Activated naive CD8-positive, alpha-beta T cell treated with anti-CD3 and anti-CD28 coated beads, Interleukin-2, amount 50 U/mL, for 16 hours (primary cell): ENCODE measurements around the gene NCKAP5.
"Not testable (repeated sequence)": the region's sequence is repeated elsewhere in the genome, so short reads cannot be mapped to it uniquely, and the experiment has no call there.

Source experiments
- DNase-seq: peaks from one replicate; pipeline ENCODE4 v3.0.0-alpha.2; 2020; ENCODE audit warnings: low read depth, low spot score

The NCKAP5 gene

DNA sequence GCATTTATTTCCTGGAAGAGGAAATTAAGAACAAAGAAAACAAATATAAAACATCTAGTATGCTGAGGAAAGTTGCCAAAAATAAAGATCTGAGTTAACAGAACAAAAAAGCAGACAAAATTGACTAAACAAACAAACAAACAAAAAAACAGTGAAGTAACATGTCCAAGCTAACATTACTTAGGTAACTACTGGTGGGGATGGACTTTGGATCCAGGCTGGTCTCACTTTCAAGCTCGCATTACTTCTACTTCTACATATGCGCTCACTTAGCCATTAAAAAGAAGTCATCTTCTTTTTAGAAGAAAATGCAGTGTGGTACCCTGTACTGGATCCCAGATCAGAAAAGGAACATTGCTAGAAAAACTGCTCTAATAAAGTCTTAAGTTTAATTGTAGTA lies 358.9 kb downstream of the NCKAP5 start:
- DNase-seq = no peak

DNA sequence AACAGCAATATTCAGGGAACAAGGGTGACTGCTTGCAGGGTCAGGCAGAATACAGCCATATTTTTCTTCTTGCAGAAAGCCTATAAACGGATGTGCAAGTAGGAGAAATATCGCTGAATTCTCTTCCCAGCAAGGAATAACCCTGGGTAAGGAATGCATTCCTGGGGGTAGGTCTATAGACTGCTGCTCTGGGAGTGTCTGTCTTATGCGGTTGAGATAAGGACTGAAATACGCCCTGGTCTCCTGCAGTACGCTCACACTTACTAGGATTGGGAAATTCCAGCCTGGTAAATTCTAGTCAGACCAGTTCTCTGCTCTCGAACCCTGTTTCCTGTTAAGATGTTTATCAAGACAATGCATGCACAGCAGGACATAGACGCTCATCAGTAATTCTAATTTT lies 361.6 kb downstream of the NCKAP5 start:
- not testable (repeated sequence) for DNase-seq

DNA sequence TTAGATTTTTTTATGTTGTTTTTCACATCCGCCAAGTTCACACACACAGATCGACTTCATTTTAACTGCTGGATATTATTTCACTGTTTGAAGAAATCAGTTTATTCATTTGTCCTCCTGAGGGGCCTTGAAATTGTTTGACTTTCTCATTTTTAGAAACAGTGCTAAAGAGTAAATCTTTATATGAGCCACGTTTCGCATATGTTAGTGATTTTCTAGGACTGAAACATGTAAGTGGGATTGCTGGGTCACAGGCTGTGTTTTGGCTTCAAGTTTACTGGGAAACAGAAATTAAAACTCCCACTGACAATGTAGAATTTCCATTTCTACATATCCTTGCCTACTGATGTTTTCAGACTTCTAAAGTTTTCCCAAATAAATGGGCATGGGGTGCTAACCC lies 363.8 kb downstream of the NCKAP5 start:
- no peak for DNase-seq

DNA sequence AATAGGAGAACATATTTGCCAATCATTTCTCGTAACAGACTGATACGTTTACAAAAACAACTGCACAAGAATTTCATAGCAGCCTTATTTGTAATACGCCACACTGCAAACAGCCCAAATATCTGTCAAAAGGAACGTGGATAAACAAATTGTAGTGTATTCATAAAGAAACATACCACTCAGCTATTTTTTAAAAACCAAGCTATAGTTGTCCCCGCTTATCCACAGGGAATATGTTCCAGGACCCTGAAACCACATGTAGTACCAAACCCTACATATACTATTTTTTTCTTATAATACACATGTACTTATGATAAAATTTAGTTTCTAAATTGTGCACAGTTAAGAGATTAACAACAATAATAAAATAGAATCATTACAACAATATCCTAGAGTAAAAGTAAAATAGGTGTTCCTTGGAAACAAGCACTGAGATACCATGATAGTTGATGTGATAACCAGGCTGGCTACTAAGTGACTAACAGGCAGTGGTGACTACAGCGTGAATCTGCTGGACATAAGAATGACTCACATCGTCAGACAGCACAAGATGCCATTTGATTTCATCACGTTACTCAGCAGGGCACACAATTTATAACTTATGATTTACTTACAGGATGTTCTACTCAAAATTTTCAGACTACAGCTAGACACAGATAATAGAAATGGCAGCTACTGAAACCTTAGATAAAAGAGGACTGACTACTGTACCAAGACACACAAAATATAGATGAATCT lies 367.4 kb downstream of the NCKAP5 start:
- no peak for DNase-seq

DNA sequence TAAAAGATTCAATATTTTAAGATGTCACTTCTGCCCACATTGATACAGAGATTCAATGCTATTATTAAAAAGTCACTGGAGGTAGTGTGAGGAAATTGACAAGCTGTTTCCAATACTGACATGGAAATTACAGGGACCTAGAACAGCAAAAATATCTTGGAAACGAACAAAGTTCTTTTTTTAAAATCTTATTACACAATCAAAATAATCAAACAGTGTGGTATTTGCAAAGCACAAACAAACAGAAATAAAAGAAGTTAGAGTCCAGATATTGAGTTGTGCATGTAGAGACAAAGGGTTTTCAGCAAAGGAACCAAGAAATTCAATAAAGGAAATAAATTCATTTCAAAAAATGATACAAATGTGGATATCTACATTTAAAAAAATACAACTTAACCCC lies 369.6 kb downstream of the NCKAP5 start:
- DNase-seq = no peak

DNA sequence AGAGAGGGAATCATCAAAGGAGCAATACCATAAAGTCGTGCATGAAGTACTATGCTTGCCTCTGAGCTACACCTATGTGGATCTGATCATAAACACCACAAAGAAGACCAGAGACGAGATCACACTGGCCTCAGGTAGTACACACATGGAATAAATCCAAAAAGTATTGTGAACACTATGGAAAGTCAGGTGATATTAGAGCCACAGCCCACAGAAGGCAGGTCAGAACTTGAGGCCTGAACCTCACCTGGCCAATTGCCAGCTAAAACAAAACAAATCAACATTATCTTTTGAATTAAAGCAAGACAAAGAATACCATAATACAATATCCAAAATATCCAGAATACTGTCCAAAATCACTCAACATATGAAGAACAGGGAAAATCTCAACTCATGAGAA lies 371.1 kb downstream of the NCKAP5 start:
- DNase-seq = no peak

DNA sequence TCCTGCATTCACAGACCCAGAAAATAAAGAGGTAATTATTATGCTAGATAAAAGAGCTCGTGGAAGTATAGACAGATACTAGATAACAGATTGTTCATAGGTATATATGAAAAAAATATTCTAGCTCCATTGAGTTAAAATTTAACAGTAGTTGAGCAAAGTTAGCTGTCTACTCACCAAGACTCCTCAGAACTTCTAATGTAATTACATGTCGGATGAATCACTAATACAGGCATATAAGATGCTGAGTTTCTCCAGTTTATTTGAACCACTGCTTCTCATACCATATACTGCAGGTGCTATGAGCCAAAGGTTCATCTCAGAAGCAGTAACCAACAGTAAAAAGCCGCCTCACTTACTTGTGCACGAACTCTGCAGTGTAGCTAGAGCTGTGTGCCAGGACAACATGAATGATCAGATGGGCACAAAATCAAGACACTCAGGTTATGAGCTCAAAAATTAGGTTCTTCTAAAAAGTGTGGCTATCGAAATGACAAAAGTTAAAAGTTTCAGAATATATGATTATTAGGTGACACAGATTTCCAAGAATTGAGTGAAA lies 373.4 kb downstream of the NCKAP5 start:
- no peak for DNase-seq

DNA sequence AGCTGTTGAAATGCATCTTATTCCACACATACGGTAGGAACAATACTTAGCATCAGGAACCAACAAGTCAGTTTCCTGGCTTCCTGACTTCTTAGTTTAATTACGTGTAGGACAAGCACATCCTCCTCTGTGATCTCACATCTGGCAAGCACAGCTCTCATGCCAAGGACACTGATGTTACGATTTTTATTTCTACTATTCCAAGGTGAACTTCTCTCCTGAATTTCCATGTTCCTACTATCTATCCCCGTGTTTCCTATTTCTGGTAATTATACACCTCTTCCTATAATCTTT lies 374.0 kb downstream of the NCKAP5 start:
- no peak for DNase-seq

DNA sequence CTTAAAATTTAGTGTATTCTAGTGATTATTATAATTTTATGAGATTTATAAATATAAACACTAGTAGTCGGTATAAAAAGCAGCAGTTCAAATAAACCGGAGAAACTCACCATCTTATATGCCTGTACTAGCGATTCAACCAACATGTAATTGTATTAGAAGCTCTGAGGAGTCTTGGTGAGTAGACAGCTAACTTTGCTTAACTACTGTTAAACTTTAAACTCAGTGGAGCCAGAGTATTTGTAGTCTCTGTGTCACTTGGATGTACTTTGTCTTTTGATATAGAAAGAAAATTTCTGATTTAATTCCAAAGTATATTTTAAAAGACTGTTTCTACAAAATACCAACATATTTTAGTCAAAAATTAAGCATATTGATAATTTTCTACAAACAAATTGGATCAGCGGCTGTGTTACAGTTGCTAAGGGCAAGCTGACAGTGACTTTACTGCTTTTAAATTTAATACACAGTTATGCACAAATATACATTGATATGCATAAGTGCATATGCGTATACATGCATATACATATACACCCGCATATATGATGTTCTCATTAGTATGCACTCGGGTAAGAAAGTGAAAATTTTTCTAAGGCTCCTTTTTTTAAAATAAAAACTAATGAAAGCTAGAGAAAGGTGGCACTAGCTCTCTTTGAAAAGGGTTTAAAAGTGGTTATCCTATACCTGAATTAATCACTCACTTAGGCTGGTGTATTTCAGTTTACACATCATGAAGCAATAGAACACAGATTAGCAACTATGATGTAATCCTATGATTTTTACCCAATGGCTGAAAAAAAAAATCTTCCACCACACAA lies 374.5 kb downstream of the NCKAP5 start:
- no peak for DNase-seq

DNA sequence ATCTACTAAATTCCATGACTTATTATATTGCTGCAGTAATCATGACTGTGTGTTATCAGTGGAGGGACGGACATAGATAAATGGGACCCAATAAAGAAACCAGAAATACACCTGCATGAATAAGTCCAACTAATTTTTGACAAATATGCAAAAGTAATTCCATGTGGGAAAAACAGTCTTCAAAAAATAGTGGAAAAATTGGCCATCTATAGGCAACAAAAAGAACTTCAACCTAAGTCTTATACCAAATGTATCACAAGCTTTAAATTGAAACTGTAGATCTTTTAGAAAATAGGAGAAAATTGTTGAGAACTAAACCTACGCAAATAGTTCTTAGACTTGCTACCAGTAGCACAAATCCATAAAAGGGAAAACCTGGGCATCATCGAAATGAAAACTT lies 376.2 kb downstream of the NCKAP5 start:
- DNase-seq = no peak

DNA sequence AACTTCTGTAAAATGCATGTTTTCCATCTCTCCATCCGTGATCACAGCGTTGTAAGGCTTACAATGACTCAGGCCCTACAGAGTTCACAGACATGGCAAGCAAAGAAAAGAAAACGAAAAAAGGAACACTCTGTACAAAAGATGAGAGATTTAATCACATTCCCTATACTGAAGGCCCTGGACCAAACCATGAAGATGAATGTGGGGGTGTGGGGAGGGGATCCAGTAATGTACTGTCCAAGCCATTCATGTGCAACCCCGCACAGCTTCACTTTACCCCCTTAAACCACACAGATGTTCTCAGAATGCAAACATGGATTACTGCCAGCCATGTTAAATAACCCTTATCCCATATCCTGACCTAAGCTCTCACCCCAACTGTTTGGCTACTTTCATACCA lies 391.1 kb downstream of the NCKAP5 start:
- no peak for DNase-seq

DNA sequence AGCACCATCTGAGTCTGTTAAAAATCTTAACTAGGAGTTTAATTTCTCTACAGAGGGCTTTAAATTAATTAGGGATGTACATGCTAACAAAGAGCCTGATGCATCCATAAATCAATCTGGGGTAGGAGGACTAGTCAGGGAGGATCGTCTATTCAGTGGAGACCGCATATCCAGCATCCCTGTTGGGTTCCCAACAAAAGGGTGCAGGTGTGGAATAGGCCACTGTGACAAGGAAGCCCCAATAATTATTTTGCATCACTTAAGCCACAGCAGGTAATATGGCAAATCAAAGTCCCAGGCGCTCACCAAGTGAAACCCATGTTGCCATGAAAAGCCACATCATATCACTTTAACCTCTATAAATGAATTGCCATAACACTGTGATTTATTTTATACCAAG lies 392.3 kb downstream of the NCKAP5 start:
- no peak for DNase-seq

DNA sequence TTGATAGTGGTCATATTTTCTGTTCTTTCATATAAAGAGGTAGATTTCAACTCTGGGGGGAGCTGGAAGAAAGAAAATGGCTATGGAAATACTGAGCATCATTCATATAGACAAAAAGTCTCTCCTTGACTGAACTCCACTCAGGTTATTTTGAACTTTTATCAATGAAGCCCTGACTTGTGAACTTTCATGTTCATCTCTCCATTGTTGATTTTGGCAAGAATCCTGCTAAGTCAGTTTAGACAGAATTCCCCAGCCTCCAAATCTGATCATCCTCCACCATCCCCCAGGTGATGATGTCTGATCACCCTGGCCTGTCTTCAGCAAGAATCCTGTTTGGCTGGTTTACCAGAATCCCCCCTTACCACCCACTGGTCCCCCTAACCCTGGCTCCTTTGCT lies 395.0 kb downstream of the NCKAP5 start:
- DNase-seq = no peak

DNA sequence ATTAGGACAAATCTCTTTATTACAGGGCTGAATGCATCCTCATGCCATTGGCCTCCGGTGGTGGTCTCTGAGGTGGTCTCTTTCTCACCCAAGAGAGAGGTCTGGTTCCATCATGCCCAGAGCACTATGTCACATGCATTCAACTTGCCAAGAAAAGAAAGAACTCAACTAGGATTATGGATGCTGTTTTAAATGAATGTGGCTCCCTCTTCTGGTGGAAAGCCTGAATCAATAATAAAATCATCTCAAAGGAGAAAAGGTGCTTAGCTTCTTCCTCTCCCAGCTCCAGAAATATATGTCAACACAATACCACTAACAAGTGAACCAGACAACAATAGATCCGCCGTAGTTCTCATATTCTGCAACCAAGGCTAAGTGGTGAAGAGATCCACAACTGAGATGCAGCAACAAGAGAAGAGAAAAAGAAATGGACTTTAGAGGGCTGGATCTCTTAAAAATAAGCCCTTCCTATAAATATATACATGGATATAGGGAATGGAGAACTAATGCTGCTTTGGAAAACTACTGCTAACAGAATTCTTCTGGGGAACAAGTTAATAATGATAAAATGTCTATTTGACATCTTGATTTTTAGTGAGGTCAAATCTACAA lies 396.8 kb downstream of the NCKAP5 start:
- DNase-seq = no peak

DNA sequence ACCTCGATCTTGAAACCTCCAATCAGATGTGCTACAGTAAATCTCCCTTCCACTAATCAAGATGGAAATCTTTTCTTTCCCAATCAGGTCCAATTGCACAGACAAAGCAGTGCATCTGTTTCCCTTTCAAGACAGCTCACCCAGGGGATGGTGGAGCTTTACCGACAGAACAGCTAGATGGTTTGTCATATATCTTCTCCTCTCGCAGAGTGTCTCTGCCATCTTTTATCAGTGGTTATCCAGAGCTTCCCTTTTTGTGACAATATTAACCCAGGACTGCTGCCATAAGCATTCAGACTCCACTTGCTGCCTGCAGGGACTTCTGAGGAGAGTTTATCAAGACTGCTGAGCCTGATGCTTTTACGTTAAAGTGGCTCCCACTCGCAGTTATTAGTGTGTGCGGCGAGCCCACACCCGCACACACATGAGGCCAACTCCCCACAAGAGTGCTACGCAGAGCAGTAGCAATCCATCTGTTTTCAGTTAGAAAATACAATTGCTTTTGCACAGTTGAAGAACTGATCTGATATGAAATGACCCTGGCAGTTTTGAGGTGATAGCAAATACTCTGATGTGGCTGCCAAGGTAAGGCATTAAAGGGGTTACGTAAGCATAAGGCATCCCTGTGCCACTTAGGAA lies 398.9 kb downstream of the NCKAP5 start:
- no peak for DNase-seq

DNA sequence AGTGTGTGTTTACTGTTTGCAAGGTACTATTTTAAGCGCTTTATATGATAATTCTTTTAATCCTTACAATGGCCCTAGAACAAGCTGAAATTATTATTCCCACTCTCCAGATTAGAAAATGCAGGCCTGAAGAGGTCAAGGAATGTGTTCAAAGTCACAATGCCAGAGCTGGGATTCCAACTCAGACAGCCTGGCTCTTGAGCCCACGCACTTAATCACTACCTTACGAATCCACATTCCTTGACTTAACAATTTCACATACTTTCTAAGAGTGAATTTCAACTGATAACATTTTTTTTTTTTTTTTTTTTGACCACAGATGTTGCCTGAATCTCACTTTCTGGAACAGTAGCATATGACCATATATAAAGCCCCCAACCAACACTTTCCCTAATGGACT lies 400.3 kb downstream of the NCKAP5 start:
- no peak for DNase-seq

DNA sequence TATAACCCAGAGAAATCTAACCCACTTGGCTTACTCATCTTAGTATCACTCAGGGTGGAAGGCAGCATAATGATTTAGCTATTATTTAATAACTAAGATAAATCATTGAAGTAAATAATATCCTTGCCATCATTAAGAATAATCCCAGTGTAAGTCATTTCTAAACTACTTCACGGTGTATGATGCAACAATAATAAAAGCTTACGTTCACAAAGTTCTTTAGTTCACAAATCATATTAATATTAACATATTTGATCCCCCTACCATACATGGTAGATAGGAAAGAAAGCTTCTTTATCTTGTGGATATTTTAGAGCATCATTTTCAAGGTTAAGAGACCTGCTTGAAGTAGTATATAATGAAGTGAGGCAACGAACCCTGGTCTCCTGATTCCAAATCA lies 401.0 kb downstream of the NCKAP5 start:
- DNase-seq = no peak

DNA sequence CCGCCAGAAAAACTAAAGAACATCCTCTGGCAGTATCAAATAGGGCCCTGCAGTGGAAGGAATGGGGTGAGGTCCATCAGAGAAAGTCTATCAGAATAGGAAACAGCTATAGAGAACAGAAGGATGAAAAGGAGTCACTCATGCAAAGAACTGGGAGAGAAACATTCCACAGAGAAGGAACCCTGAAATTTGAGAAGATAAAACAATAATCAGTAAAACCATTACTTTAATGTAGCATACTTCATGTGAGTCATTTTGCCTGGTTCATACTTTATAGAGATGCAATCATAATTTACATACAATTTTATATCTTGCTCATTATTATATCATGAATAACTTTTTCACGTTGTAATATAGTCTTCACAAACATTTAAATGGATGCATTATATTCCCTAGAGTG lies 402.2 kb downstream of the NCKAP5 start:
- DNase-seq = no peak

DNA sequence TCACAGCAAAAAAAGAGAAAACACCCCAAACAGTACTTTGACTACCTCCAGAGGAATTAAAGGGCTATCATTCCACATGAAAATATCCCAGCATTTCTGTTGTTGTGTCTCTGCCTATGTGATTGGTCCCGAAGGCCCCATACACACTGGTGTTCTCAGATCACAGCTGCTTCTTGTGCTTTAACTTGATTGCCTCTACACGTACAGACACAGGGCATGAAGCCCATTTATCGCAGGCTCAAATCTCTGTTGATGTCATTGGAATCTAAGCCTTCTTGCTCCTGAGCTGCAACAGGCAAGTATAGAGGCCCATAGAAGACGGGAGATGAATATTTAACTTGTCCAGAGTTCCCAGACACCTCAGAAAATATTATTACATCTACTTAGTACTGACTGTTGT lies 405.2 kb downstream of the NCKAP5 start:
- DNase-seq = no peak

DNA sequence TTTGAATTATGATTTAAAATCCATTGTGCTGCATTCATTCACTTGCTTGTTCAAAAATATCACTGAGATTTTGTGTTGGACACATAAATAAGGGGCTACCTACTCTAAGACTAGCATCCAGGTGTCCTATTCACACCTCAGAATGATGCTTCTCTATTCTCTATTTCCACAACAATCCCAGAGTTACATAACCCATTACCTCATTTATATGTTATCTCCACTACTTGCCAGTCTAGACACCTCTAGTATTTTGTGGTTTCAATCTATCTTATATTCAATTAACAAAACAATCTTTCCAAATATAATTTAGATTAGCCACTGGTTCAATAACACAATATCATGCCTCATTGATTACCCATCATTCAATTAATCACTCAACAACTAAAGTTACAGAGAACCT lies 409.8 kb downstream of the NCKAP5 start:
- DNase-seq = no peak

DNA sequence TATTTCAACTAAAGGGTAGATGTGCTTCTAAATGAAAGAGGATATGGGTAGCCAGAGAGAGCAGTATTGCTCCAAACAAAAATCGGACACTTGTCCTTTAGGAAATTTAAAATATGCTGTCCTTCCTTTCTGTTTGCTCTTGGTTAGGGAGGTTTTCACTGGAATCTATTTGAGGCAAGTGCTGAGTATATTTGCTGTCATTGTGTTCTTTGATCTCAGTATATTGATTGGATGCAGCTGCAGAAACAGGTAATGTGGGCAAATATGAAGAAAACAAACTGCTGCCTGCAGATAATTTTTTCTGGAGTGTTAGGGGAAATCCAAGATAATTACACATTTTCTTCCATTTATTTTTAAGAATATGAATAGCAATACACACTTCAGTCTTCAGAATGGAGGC lies 410.2 kb downstream of the NCKAP5 start:
- no peak for DNase-seq

DNA sequence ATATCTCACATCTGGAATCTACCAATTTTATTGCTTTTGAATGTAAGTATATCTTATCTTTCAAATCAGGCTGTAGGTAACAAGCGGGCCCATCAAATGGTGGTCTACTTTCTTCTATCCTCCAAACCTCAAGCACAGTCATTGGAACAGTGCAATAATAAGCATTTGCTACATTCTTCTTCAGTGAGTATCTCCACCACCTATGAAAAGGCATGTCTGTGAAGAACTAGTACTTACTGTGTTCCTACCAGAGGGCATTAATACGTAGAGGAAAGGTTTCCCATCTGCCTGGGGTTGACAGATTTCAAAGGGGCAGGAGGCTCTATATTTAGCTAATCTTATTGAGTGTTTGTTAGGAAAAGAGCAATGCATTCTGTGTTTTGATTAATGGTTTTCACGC lies 411.1 kb downstream of the NCKAP5 start:
- DNase-seq = no peak
